Measurements from ENCODE around the gene SH3BGRL2.
"Not testable (repeated sequence)": the region's sequence is repeated elsewhere in the genome, so short reads cannot be mapped to it uniquely, and the experiment has no call there.

Gene SH3BGRL2

DNA sequence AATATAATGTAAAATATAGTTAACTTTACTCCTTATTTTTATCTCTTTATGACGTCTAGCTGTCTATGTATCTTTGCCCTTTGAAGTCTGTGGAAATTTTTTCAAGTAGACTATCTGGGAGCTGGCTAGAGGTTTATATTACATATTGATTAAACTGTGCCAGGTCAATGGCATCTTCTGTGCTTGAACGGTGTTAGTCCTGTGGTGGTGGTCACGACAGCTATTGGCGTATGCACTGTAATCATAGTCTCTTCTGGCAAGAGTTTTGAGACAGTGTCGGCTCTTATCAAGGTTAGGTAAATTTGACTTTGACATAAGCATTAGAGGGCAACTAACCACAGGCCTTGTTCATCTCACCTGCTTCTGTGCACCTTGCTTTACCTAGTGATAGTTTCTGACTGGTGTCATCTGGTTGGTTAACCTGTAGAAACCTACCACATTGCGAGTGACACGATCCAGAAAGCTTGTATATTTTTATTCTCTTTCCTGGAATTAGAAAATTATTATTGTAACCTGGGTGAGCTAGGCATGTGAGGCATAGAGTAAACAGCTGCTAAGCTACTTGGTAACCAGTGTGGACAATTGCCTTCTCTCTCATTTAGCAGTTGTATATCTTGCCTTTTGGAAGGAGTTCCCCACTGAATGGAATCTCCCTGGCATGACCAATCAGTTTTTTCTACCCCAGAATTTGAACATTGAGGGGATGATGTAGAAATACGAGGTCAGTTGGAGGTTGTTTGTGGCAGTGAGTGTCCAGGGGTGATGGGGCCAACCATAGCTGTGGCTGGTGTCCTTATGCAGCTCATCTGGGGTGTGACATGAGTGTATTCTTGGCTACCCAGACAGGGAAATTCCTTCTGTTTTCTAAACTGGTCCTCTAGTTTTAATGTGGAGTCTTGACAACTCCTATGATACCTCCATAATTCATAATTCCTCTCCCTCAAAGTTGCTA lies 45.9 kb downstream of the SH3BGRL2 start:
- no peak overlapping the region for H3K27ac ChIP-seq (ENCODE audit: low read length)
- peaks cover 3 to 15% of the 10 kb centered on the region in 2 donors for H3K4me1 ChIP-seq (ENCODE audit: control insufficient read depth in 1 of 2, insufficient read depth in 2 of 2, low read length in 2 of 2)
- no peak overlapping the region for H3K4me3 ChIP-seq (ENCODE audit: low read depth in 1 of 2, low read length in 2 of 2)
- no peaks in the 10 kb centered on the region for H3K27me3 ChIP-seq (ENCODE audit: low read depth, low read length)
- H3K9me3 ChIP-seq (ENCODE audit: control insufficient read depth in 1 of 2, low read length in 2 of 2) = no peaks in the 10 kb centered on the region
- peaks cover 0 to 10% of the 10 kb centered on the region in 2 donors for H3K36me3 ChIP-seq (ENCODE audit: control insufficient read depth in 1 of 2, insufficient read depth in 2 of 2, low read length in 2 of 2)

DNA sequence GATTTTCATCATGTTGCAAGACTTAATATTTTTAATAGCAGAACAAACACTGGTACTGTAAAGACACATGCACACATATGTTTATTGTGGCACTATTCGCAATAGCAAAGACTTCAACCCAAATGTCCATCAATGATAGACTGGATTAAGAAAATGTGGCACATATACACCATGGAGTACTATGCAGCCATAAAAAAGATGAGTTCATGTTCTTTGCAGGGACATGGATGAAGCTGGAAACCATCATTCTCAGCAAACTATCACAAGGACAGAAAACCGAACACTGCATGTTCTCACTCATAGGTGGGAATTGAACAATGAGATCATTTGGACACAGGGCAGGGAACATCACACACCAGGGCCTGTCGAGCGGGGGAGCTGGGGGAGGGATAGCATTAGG lies 51.6 kb downstream of the SH3BGRL2 start:
- H3K36me3 ChIP-seq (ENCODE audit: control insufficient read depth in 1 of 2, insufficient read depth in 2 of 2, low read length in 2 of 2); H3K4me1 ChIP-seq (ENCODE audit: control insufficient read depth in 1 of 2, insufficient read depth in 2 of 2, low read length in 2 of 2): not testable (repeated sequence)

GRCh38 chr6:79684876-79685275 lies 53.7 kb downstream of the SH3BGRL2 start:
- Histone ChIP-seq H3K4me1 (ENCODE audit: control insufficient read depth in 1 of 2, insufficient read depth in 2 of 2, low read length in 2 of 2) (peaks cover 0 to 8% of the 10 kb centered on the region in 2 donors), H3K9me3 (ENCODE audit: control insufficient read depth in 1 of 2, low read length in 2 of 2) (no peaks in the 10 kb centered on the region), H3K27me3 (ENCODE audit: low read depth, low read length) (no peaks in the 10 kb centered on the region), H3K36me3 (ENCODE audit: control insufficient read depth in 1 of 2, insufficient read depth in 2 of 2, low read length in 2 of 2) (no peaks in the 10 kb centered on the region), H3K4me3 (ENCODE audit: low read depth in 1 of 2, low read length in 2 of 2) (no peak overlapping the region), H3K27ac (ENCODE audit: low read length) (no peak overlapping the region)

More for the DNA sequence above, 51.6 kb downstream of the SH3BGRL2 start:
- H3K27me3 ChIP-seq (ENCODE audit: low read depth, low read length); H3K9me3 ChIP-seq (ENCODE audit: control insufficient read depth in 1 of 2, low read length in 2 of 2); H3K4me3 ChIP-seq (ENCODE audit: low read depth in 1 of 2, low read length in 2 of 2); H3K27ac ChIP-seq (ENCODE audit: low read length): not testable (repeated sequence)

- H3K27ac ChIP-seq (ENCODE audit: low read length) = no peak overlapping the region
- no peak overlapping the region for H3K4me3 ChIP-seq (ENCODE audit: low read depth in 1 of 2, low read length in 2 of 2)
- H3K36me3 ChIP-seq (ENCODE audit: control insufficient read depth in 1 of 2, insufficient read depth in 2 of 2, low read length in 2 of 2) = no peaks in the 10 kb centered on the region
- H3K4me1 ChIP-seq (ENCODE audit: control insufficient read depth in 1 of 2, insufficient read depth in 2 of 2, low read length in 2 of 2) = peaks cover 0 to 8% of the 10 kb centered on the region in 2 donors
- no peaks in the 10 kb centered on the region for H3K9me3 ChIP-seq (ENCODE audit: control insufficient read depth in 1 of 2, low read length in 2 of 2)
- H3K27me3 ChIP-seq (ENCODE audit: low read depth, low read length) = no peaks in the 10 kb centered on the region
Measured at GRCh38 chr6:79686707-79687309, 55.7 kb downstream of the SH3BGRL2 start.

GRCh38 chr6:79687759-79688158 lies 56.6 kb downstream of the SH3BGRL2 start:
- Histone ChIP-seq H3K4me3 (ENCODE audit: low read depth in 1 of 2, low read length in 2 of 2) (no peak overlapping the region), H3K27me3 (ENCODE audit: low read depth, low read length) (no peaks in the 10 kb centered on the region), H3K36me3 (ENCODE audit: control insufficient read depth in 1 of 2, insufficient read depth in 2 of 2, low read length in 2 of 2) (no peaks in the 10 kb centered on the region), H3K4me1 (ENCODE audit: control insufficient read depth in 1 of 2, insufficient read depth in 2 of 2, low read length in 2 of 2) (peaks cover 0 to 8% of the 10 kb centered on the region in 2 donors), H3K27ac (ENCODE audit: low read length) (no peak overlapping the region), H3K9me3 (ENCODE audit: control insufficient read depth in 1 of 2, low read length in 2 of 2) (no peaks in the 10 kb centered on the region)

- no peaks in the 10 kb centered on the region for H3K36me3 ChIP-seq (ENCODE audit: control insufficient read depth in 1 of 2, insufficient read depth in 2 of 2, low read length in 2 of 2)
- H3K4me1 ChIP-seq (ENCODE audit: control insufficient read depth in 1 of 2, insufficient read depth in 2 of 2, low read length in 2 of 2) = no peaks in the 10 kb centered on the region
- H3K9me3 ChIP-seq (ENCODE audit: control insufficient read depth in 1 of 2, low read length in 2 of 2) = no peaks in the 10 kb centered on the region
- H3K27me3 ChIP-seq (ENCODE audit: low read depth, low read length) = no peaks in the 10 kb centered on the region
- H3K27ac ChIP-seq (ENCODE audit: low read length) = no peak overlapping the region
- H3K4me3 ChIP-seq (ENCODE audit: low read depth in 1 of 2, low read length in 2 of 2) = no peak overlapping the region
Measured at GRCh38 chr6:79694156-79694555, 63.0 kb downstream of the SH3BGRL2 start.

DNA sequence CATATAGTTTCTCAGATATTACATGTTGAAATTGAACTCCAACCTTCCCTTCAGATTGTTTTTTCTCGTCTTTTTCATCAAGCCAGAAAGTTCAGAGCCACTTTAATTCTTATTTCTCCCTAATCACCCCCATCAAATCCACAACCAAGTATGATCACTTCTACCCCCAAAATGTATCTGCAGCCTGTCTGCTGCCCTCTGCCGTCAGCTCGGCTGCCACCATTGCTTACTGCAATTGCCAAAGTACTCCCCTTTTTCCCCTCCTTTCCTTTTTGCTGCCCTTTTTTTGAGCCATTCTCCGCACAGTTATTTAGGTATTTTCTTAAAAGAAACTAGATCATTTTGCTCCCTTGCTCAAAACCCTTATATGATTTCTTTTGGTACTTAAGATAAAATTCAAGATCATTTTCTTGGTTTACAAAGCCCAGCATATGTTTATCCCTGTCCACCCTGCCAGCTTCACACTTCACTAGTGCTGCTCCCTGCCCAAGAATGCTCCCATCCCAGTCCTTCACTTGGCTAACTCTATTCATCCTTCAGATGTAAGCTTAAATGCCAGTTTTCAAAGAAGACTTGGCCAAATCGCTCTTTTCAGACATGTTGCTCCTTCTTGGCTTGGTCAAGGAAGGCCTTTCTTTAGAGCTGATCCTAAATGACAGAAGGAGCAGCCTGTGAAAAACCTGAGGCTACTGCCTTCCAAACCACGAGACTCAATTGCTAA lies 63.7 kb downstream of the SH3BGRL2 start:
- Histone ChIP-seq H3K9me3 (ENCODE audit: control insufficient read depth in 1 of 2, low read length in 2 of 2) (no peaks in the 10 kb centered on the region), H3K27me3 (ENCODE audit: low read depth, low read length) (no peaks in the 10 kb centered on the region), H3K36me3 (ENCODE audit: control insufficient read depth in 1 of 2, insufficient read depth in 2 of 2, low read length in 2 of 2) (peaks cover 4% of the 10 kb centered on the region in 2 donors), H3K27ac (ENCODE audit: low read length) (no peak overlapping the region), H3K4me3 (ENCODE audit: low read depth in 1 of 2, low read length in 2 of 2) (no peak overlapping the region), H3K4me1 (ENCODE audit: control insufficient read depth in 1 of 2, insufficient read depth in 2 of 2, low read length in 2 of 2) (no peaks in the 10 kb centered on the region)

- Histone ChIP-seq H3K4me1 (ENCODE audit: control insufficient read depth in 1 of 2, insufficient read depth in 2 of 2, low read length in 2 of 2) (no peaks in the 10 kb centered on the region), H3K9me3 (ENCODE audit: control insufficient read depth in 1 of 2, low read length in 2 of 2) (no peaks in the 10 kb centered on the region), H3K27ac (ENCODE audit: low read length) (no peak overlapping the region), H3K4me3 (ENCODE audit: low read depth in 1 of 2, low read length in 2 of 2) (no peak overlapping the region), H3K36me3 (ENCODE audit: control insufficient read depth in 1 of 2, insufficient read depth in 2 of 2, low read length in 2 of 2) (peaks cover 6 to 7% of the 10 kb centered on the region in 2 donors), H3K27me3 (ENCODE audit: low read depth, low read length) (no peaks in the 10 kb centered on the region)
Measured at GRCh38 chr6:79697430-79697829, 66.3 kb downstream of the SH3BGRL2 start.

DNA sequence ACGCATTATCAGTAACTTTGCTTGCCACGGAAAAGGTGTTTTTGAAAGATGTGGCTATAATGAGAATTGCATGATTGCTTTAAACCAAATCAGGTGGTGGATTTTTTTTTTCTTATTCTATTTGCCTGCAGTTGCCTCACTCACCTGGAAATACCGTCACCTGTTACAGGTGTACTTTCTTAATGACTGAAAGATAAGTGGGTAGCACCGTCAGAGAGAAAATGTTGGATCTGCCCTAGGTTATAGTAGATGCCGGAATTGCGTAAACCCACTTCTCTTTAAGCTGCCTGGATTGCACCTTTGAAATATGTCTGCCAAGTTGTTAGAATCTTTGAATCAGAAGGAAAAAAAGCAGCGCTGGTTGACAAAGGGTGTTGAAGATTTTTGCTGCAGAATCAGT lies 68.5 kb downstream of the SH3BGRL2 start:
- no peaks in the 10 kb centered on the region for H3K9me3 ChIP-seq (ENCODE audit: control insufficient read depth in 1 of 2, low read length in 2 of 2)
- no peaks in the 10 kb centered on the region for H3K4me1 ChIP-seq (ENCODE audit: control insufficient read depth in 1 of 2, insufficient read depth in 2 of 2, low read length in 2 of 2)
- no peak overlapping the region for H3K4me3 ChIP-seq (ENCODE audit: low read depth in 1 of 2, low read length in 2 of 2)
- no peaks in the 10 kb centered on the region for H3K27me3 ChIP-seq (ENCODE audit: low read depth, low read length)
- H3K36me3 ChIP-seq (ENCODE audit: control insufficient read depth in 1 of 2, insufficient read depth in 2 of 2, low read length in 2 of 2) = peaks cover 6 to 7% of the 10 kb centered on the region in 2 donors
- no peak overlapping the region for H3K27ac ChIP-seq (ENCODE audit: low read length)

DNA sequence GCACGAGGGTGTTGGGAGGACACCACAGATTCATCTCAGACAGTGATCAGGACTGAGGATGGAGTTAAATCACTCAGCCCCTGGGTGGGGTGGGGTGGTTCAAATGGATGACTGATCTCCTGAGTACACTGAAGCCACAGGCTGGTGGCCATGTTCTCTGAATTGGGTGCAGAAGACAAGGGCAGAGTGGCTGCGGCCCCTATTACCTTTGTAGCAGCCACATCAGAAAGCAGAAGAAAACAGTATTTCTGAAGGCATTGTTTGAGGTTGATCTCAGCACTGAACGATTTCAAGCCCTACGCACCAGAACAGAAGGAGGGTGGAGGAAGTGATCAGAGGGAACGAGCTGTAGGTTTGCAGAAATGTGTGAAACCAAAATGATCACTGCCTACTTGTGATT lies 71.6 kb downstream of the SH3BGRL2 start:
- H3K36me3 ChIP-seq (ENCODE audit: control insufficient read depth in 1 of 2, insufficient read depth in 2 of 2, low read length in 2 of 2) = peaks cover 6 to 7% of the 10 kb centered on the region in 2 donors
- no peaks in the 10 kb centered on the region for H3K4me1 ChIP-seq (ENCODE audit: control insufficient read depth in 1 of 2, insufficient read depth in 2 of 2, low read length in 2 of 2)
- no peaks in the 10 kb centered on the region for H3K9me3 ChIP-seq (ENCODE audit: control insufficient read depth in 1 of 2, low read length in 2 of 2)
- no peak overlapping the region for H3K27ac ChIP-seq (ENCODE audit: low read length)
- H3K4me3 ChIP-seq (ENCODE audit: low read depth in 1 of 2, low read length in 2 of 2) = no peak overlapping the region
- no peaks in the 10 kb centered on the region for H3K27me3 ChIP-seq (ENCODE audit: low read depth, low read length)

GRCh38 chr6:79704200-79704599 lies 73.1 kb downstream of the SH3BGRL2 start:
- Histone ChIP-seq H3K27me3 (ENCODE audit: low read depth, low read length) (no peaks in the 10 kb centered on the region), H3K4me3 (ENCODE audit: low read depth in 1 of 2, low read length in 2 of 2) (no peak overlapping the region), H3K9me3 (ENCODE audit: control insufficient read depth in 1 of 2, low read length in 2 of 2) (no peaks in the 10 kb centered on the region), H3K4me1 (ENCODE audit: control insufficient read depth in 1 of 2, insufficient read depth in 2 of 2, low read length in 2 of 2) (no peaks in the 10 kb centered on the region), H3K27ac (ENCODE audit: low read length) (no peak overlapping the region), H3K36me3 (ENCODE audit: control insufficient read depth in 1 of 2, insufficient read depth in 2 of 2, low read length in 2 of 2) (peaks cover 6 to 7% of the 10 kb centered on the region in 2 donors)
